Measurements from ENCODE around the gene CANX.

CANX gene

GRCh38 chr5:179680014-179680779, 18.6 kb upstream of the CANX start:
- TF ChIP-seq POLR2AphosphoS5 (IDR thresholded peaks at IDR 0.05; ENCODE audit: low read depth, low read length): no peak
- TF ChIP-seq TAF1 (IDR thresholded peaks at IDR 0.05; ENCODE audit: borderline replicate concordance, insufficient read depth, low read length): no peak
- no peak for TF ChIP-seq REST (IDR thresholded peaks at IDR 0.05; ENCODE audit: insufficient read depth in 1 of 2, low read depth in 2 of 2, low read length in 2 of 2)
- no peak for TF ChIP-seq SIN3A (IDR thresholded peaks at IDR 0.05; ENCODE audit: borderline replicate concordance, insufficient read depth, low read length)
- no peak for TF ChIP-seq FOXP2 (optimal IDR thresholded peaks at IDR 0.05; ENCODE audit: borderline replicate concordance, extremely low read depth, extremely low read length, insufficient read depth)

GRCh38 chr5:179680780-179681401, 17.9 kb upstream of the CANX start, which contains the start of gene CBY3:
Gene CBY3 (minus strand): TSS chr5:179681034. CDS start chr5:179680918, 116 bp downstream.
- TF ChIP-seq SIN3A (IDR thresholded peaks at IDR 0.05; ENCODE audit: borderline replicate concordance, insufficient read depth, low read length): no peak

- TF ChIP-seq FOXP2 (optimal IDR thresholded peaks at IDR 0.05; ENCODE audit: borderline replicate concordance, extremely low read depth, extremely low read length, insufficient read depth): no peak
These were observed 4.2 kb upstream of the CANX start for GRCh38 chr5:179694561-179694960.

GRCh38 chr5:179696603-179697002, 2.2 kb upstream of the CANX start:
- no peak for TF ChIP-seq SIN3A (IDR thresholded peaks at IDR 0.05; ENCODE audit: borderline replicate concordance, insufficient read depth, low read length)
- no peak for TF ChIP-seq FOXP2 (optimal IDR thresholded peaks at IDR 0.05; ENCODE audit: borderline replicate concordance, extremely low read depth, extremely low read length, insufficient read depth)
- TF ChIP-seq TAF1 (IDR thresholded peaks at IDR 0.05; ENCODE audit: borderline replicate concordance, insufficient read depth, low read length): no peak
- TF ChIP-seq REST (IDR thresholded peaks at IDR 0.05; ENCODE audit: insufficient read depth in 1 of 2, low read depth in 2 of 2, low read length in 2 of 2): no peak
- TF ChIP-seq POLR2AphosphoS5 (IDR thresholded peaks at IDR 0.05; ENCODE audit: low read depth, low read length): no peak

GRCh38 chr5:179697108-179697507, 1.7 kb upstream of the CANX start:
- TF ChIP-seq FOXP2 (optimal IDR thresholded peaks at IDR 0.05; ENCODE audit: borderline replicate concordance, extremely low read depth, extremely low read length, insufficient read depth) (no peak), POLR2AphosphoS5 (IDR thresholded peaks at IDR 0.05; ENCODE audit: low read depth, low read length) (no peak), REST (IDR thresholded peaks at IDR 0.05; ENCODE audit: insufficient read depth in 1 of 2, low read depth in 2 of 2, low read length in 2 of 2) (no peak), TAF1 (IDR thresholded peaks at IDR 0.05; ENCODE audit: borderline replicate concordance, insufficient read depth, low read length) (no peak), SIN3A (IDR thresholded peaks at IDR 0.05; ENCODE audit: borderline replicate concordance, insufficient read depth, low read length) (no peak)
